ENCODE measurements around the gene STIP1. TPM values are rescaled to one million over a fixed set of nuclear protein-coding genes. Genes with fewer than 3 reads are reported as not detected.
A peak's percentile ranks its signal among the peaks of the same experiment; 100 is the strongest.

Gene STIP1
- total and polyA plus RNA-seq, 9 of the 15 experiments (the other 6 are each of a cell fraction or from before 2014, with no cell fraction given) = 58.1 to 465 (median 346) TPM

GRCh38 chr11:64230171-64230984 is 44.4 kb downstream of the STIP1 start, which contains the start of gene DNAJC4 (continued):
- no peak for TF ChIP-seq ZNF518B (CRISPR knock-in tag; IDR thresholded peaks at IDR 0.05)
- peak; percentile 44 for TF ChIP-seq RBBP5 (IDR thresholded peaks at IDR 0.05; ENCODE audit: borderline replicate concordance, insufficient read depth, low read length, poor library complexity, severe bottlenecking)
- TF ChIP-seq ZBTB2 (IDR thresholded peaks at IDR 0.05) = 0 out of 2 replicates have a peak, but pooled peaks have one; percentile 4
- TF ChIP-seq CSDE1 (IDR thresholded peaks at IDR 0.05) = no peak
- peak; percentile 39 for TF ChIP-seq NFYB (IDR thresholded peaks at IDR 0.05; ENCODE audit: extremely low read depth, insufficient read length)
- TF ChIP-seq TGIF2 (CRISPR knock-in tag; IDR thresholded peaks at IDR 0.05) = no peak
- no peak for TF ChIP-seq MED1 (CRISPR knock-in tag; IDR thresholded peaks at IDR 0.05; ENCODE audit: borderline replicate concordance)
- TF ChIP-seq ZBED1 (IDR thresholded peaks at IDR 0.05) = peak; percentile 14; the same call in 1 of the 2 replicates
- TF ChIP-seq ZNF449 (CRISPR knock-in tag; IDR thresholded peaks at IDR 0.05) = no peak
- no peak for TF ChIP-seq MECOM (CRISPR knock-in tag; IDR thresholded peaks at IDR 0.05)
- no peak for TF ChIP-seq TEAD1 (CRISPR knock-in tag; IDR thresholded peaks at IDR 0.05)
- no peak for TF ChIP-seq ZNF311 (CRISPR knock-in tag; IDR thresholded peaks at IDR 0.05)
- TF ChIP-seq SFPQ (IDR thresholded peaks at IDR 0.05; ENCODE audit: low read depth, low read length) = no peak
- no peak; a peak in 1 of 4 replicates for TF ChIP-seq ZNF639 (CRISPR knock-in tag; conservative IDR thresholded peaks at IDR 0.05 in 1 of 2, IDR thresholded peaks at IDR 0.05 in 1 of 2)
- TF ChIP-seq SP2 (IDR thresholded peaks at IDR 0.05; ENCODE audit: extremely low read depth, low read depth, low read length, poor library complexity, severe bottlenecking) = no peak
- no peak for TF ChIP-seq HLTF (IDR thresholded peaks at IDR 0.05)
